ENCODE measurements around the gene PGLYRP3. TPM values are rescaled to one million over a fixed set of nuclear protein-coding genes. Genes with fewer than 3 reads are reported as not detected.

PGLYRP3 gene
- total and polyA plus RNA-seq, 9 of the 15 experiments (the other 6 are each of a cell fraction or from before 2014, with no cell fraction given), result not detected

- intact Hi-C loops (cut with micrococcal nuclease), result no loop called here
- Histone ChIP-seq H3K79me2 (ENCODE audit: control insufficient read depth, insufficient read depth, low read length) (no peaks in the 10 kb centered on the region), H4K20me1 (replicated peaks; ENCODE audit: control insufficient read depth, insufficient read depth, low read length) (no peaks in the 10 kb centered on the region), H3K9me3 (replicated peaks; ENCODE audit: control insufficient read depth, insufficient read depth, low read depth, low read length) (no peaks in the 10 kb centered on the region), H3K9me1 (ENCODE audit: control insufficient read depth, insufficient read depth, low read length) (no peaks in the 10 kb centered on the region), H3K4me3 (no peak overlapping the region), H3K4me1 (replicated peaks in 1 of 2; ENCODE audit: control insufficient read depth in 2 of 2, insufficient read depth in 2 of 2, low read length in 2 of 2) (peaks cover 0 to 4% of the 10 kb centered on the region in 2 experiments; a peak in 1 of 5 replicates), H3K4me2 (ENCODE audit: insufficient read depth, low read length) (no peak overlapping the region), H3K27me3 (ENCODE audit: control insufficient read depth in 2 of 2, insufficient read depth in 2 of 2, low read length in 2 of 2) (peaks cover 15 to 40% of the 10 kb centered on the region in 2 experiments), H3K27ac (ENCODE audit: extremely low read depth, low read depth, low read length) (no peak overlapping the region), H3K9ac (ENCODE audit: insufficient read depth in 1 of 2, low read depth in 2 of 2, low read length in 2 of 2) (no peak overlapping the region), H2AFZ (ENCODE audit: low read depth, low read length) (no peak overlapping the region), H3K36me3 (ENCODE audit: control insufficient read depth, insufficient read depth, low read length) (no peaks in the 10 kb centered on the region)
- no peak for FAIRE-seq
- POLR2A ChIA-PET, result interaction anchor here (0.5 kb wide), 1 partner anchor 13 kb away, joined by 3 read pairs; no protein-coding TSS in a partner anchor
- no TSS peak for BruUV-seq (replicated peaks)
- in situ Hi-C loops (cut with MboI), result no loop called here
- ATAC-seq, result no peak
- CTCF ChIA-PET (ENCODE audit: low intra/inter-chr PET ratio), result no interaction called here
- TF ChIP-seq STAT6 (CRISPR knock-in tag; IDR thresholded peaks at IDR 0.05), result no peak
- TF ChIP-seq CHCHD3 (CRISPR knock-in tag; IDR thresholded peaks at IDR 0.05), result no peak
- TF ChIP-seq BCOR (IDR thresholded peaks at IDR 0.05), result no peak
- no peak for TF ChIP-seq CBFA2T3 (IDR thresholded peaks at IDR 0.05)
- no peak for TF ChIP-seq ZNF274 (IDR thresholded peaks at IDR 0.05; ENCODE audit: borderline replicate concordance, low read depth, low read length)
- TF ChIP-seq GTF2E2 (tag; IDR thresholded peaks at IDR 0.05), result no peak
- no peak for TF ChIP-seq RBM25 (IDR thresholded peaks at IDR 0.05; ENCODE audit: low read depth, low read length, severe bottlenecking)
- no peak for TF ChIP-seq ZNF384 (IDR thresholded peaks at IDR 0.05; ENCODE audit: low read depth, low read length)
- TF ChIP-seq FOSL1 (tag; conservative IDR thresholded peaks at IDR 0.05), result no peak
- no peak for TF ChIP-seq TRIM25 (IDR thresholded peaks at IDR 0.05; ENCODE audit: borderline replicate concordance)
- TF ChIP-seq ZNF644 (tag; IDR thresholded peaks at IDR 0.05; ENCODE audit: low read depth), result no peak
- no peak for TF ChIP-seq ZNF511 (CRISPR knock-in tag; IDR thresholded peaks at IDR 0.05)
- TF ChIP-seq CREB3 (tag; conservative IDR thresholded peaks at IDR 0.05; ENCODE audit: low read depth), result no peak
- WGBS (ENCODE audit: insufficient coverage, low coverage, missing lambda C conversion rate), result 8% methylated on average over 9 of the region's 10 CpGs
- DNase-seq (ENCODE audit: extremely low read depth in 1 of 4, low spot score in 3 of 4), result no peak
Observed at GRCh38 chr1:153307221-153307600, 5.5 kb downstream of the PGLYRP3 start.

Measured in K562 (cell line).